ENCODE data around the gene EGR2.

DNA sequence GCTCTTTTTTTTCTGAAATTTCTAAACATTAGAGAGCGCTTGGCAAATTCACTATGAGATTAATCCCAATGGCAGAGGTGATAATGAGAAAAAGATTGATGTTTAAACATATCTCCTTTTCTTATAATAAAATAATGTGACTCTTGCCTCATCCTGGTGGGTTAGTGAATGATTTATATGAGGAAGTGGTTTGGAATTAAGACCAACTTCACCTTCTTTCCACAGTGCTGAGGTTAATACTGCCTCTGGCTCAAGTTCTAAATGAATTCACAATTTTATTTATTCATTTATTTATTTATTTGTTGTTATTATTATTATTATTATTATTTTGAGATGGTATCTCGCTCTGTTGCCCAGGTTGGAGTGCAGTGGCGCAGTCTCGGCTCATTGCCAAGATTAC, 52.2 kb downstream of the EGR2 start:
- TF ChIP-seq POLR2AphosphoS5 (IDR thresholded peaks at IDR 0.05; ENCODE audit: low read depth) (no peak), CTCF (IDR thresholded peaks at IDR 0.05; ENCODE audit: insufficient read depth, low read length) (no peak), GABPA (IDR thresholded peaks at IDR 0.05; ENCODE audit: low read depth) (no peak), SPI1 (IDR thresholded peaks at IDR 0.05; ENCODE audit: borderline replicate concordance, low read depth) (peak; percentile 15; the same call in 1 of the 2 replicates)
- TF ChIP-seq, protein P1, sequence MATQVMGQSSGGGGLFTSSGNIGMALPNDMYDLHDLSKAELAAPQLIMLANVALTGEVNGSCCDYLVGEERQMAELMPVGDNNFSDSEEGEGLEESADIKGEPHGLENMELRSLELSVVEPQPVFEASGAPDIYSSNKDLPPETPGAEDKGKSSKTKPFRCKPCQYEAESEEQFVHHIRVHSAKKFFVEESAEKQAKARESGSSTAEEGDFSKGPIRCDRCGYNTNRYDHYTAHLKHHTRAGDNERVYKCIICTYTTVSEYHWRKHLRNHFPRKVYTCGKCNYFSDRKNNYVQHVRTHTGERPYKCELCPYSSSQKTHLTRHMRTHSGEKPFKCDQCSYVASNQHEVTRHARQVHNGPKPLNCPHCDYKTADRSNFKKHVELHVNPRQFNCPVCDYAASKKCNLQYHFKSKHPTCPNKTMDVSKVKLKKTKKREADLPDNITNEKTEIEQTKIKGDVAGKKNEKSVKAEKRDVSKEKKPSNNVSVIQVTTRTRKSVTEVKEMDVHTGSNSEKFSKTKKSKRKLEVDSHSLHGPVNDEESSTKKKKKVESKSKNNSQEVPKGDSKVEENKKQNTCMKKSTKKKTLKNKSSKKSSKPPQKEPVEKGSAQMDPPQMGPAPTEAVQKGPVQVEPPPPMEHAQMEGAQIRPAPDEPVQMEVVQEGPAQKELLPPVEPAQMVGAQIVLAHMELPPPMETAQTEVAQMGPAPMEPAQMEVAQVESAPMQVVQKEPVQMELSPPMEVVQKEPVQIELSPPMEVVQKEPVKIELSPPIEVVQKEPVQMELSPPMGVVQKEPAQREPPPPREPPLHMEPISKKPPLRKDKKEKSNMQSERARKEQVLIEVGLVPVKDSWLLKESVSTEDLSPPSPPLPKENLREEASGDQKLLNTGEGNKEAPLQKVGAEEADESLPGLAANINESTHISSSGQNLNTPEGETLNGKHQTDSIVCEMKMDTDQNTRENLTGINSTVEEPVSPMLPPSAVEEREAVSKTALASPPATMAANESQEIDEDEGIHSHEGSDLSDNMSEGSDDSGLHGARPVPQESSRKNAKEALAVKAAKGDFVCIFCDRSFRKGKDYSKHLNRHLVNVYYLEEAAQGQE (IDR thresholded peaks at IDR 0.05; ENCODE audit: insufficient replicate concordance, low read depth) = no peak
